A549 (cell line): Measurements from ENCODE around the gene PLAC8L1. TPM values are rescaled to one million over a fixed set of nuclear protein-coding genes. Genes with fewer than 3 reads are reported as not detected.

Experiments
- ATAC-seq, 2 experiments: fragments of 200-7000 bp in 1 of 2; fragments of >200 bp in 1 of 2; cut with Nextera tagmentation in 1 of 2; cut with Tn5 transposase in 1 of 2; 3 replicates each; pipeline versions ENCODE4 v1.8.0 to v1.9.1; 2018 to 2020; ENCODE audit warnings: mild to moderate bottlenecking in 1 of 2, moderate library complexity in 1 of 2
- CTCF ChIA-PET: fragments of 300-600 bp; sonication (Branson Sonifier 250); formaldehyde crosslinking; extraction: SDS; loops from one replicate; lab custom pipeline; 2021; ENCODE audit warnings: antibody characterized with exemption, inconsistent platforms; lab: Yijun Ruan, JAX
- POLR2A ChIA-PET: fragments of 350-600 bp; formaldehyde crosslinking; extraction: SDS; loops from one replicate; lab custom pipeline; 2021; ENCODE audit warnings: antibody characterized with exemption, inconsistent platforms; lab: Yijun Ruan, JAX
- DNase-seq, 2 experiments: peaks; one replicate each; pipeline versions ENCODE4 v3.0.0 to v3.0.0-alpha.2; 2011 to 2016; ENCODE audit warnings: low read depth in 1 of 2, low spot score in 1 of 2
- FAIRE-seq: peaks from 2 replicates; lab custom pipeline; 2011; peaks lifted over from hg19 to GRCh38; lab: Jason Lieb, UNC
- H3K27ac ChIP-seq, 2 experiments: fragments of >200 bp; sonication (Bioruptor Twin); formaldehyde crosslinking; 3 replicates each; pipeline ENCODE4 v1.5.1; 2016 to 2017
- H3K4me1 ChIP-seq: fragments of >200 bp; sonication (Bioruptor Twin); formaldehyde crosslinking; 3 replicates; pipeline ENCODE4 v1.6.1; 2016
- H3K4me2 ChIP-seq: fragments of >200 bp; sonication (Bioruptor Twin); formaldehyde crosslinking; 3 replicates; pipeline ENCODE4 v1.6.1; 2016
- H3K4me3 ChIP-seq: fragments of >200 bp; sonication (Bioruptor Twin); formaldehyde crosslinking; 3 replicates; pipeline ENCODE4 v1.5.1; 2016
- H3K9me3 ChIP-seq: fragments of >200 bp; sonication (Bioruptor Twin); formaldehyde crosslinking; 3 replicates; pipeline ENCODE4 v1.6.1; 2016
- BHLHE40 ChIP-seq: IDR thresholded peaks from 2 replicates; pipeline ENCODE4 v1.6.1; 2012; ENCODE audit warnings: low read depth, low read length, inconsistent platforms
- CBX8 ChIP-seq: fragments of 200-600 bp; sonication (generic); IDR thresholded peaks from 2 replicates; pipeline ENCODE4 v1.6.1; 2016
- CEBPB ChIP-seq, 2 experiments: fragments of >200 bp in 1 of 2; sonication (Bioruptor Twin) in 1 of 2; formaldehyde crosslinking in 1 of 2; IDR thresholded peaks; 2 replicates each; pipeline ENCODE4 v1.6.1; 2012 to 2016
- CHD4 ChIP-seq: fragments of 200-600 bp; sonication (generic); IDR thresholded peaks from 2 replicates; pipeline ENCODE4 v1.6.1; 2016; ENCODE audit warnings: antibody characterized with exemption, mild to moderate bottlenecking, borderline replicate concordance
- FOSB ChIP-seq: fragments of 250-450 bp; sonication (Bioruptor Pico); IDR thresholded peaks from 2 replicates; pipeline ENCODE4 v1.5.0; 2020; ENCODE audit warnings: mild to moderate bottlenecking, moderate library complexity
- FOXS1 ChIP-seq: fragments of 250-450 bp; sonication (Bioruptor Pico); IDR thresholded peaks from 2 replicates; pipeline ENCODE4 v1.5.0; 2020; ENCODE audit warnings: mild to moderate bottlenecking, moderate library complexity
- GATA3 ChIP-seq: IDR thresholded peaks from 2 replicates; pipeline ENCODE4 v1.6.1; 2012; ENCODE audit warnings: borderline replicate concordance
- HEYL ChIP-seq: fragments of 250-450 bp; sonication (Bioruptor Pico); IDR thresholded peaks from 2 replicates; pipeline ENCODE4 v1.8.0; 2021; ENCODE audit warnings: mild to moderate bottlenecking, moderate library complexity
- HOXA7 ChIP-seq: fragments of 250-450 bp; sonication (Bioruptor Pico); IDR thresholded peaks from 2 replicates; pipeline ENCODE4 v1.5.0; 2020; ENCODE audit warnings: mild to moderate bottlenecking, moderate library complexity
- HOXB5 ChIP-seq: fragments of 250-450 bp; sonication (Bioruptor Pico); IDR thresholded peaks from 2 replicates; pipeline ENCODE4 v1.5.0; 2020; ENCODE audit warnings: mild to moderate bottlenecking, moderate library complexity
- JUN ChIP-seq, 2 experiments: fragments of >200 bp; sonication (Bioruptor Twin); formaldehyde crosslinking; IDR thresholded peaks; 2 replicates in 1 of 2; 3 replicates in 1 of 2; pipeline ENCODE4 v1.6.1; 2016 to 2017
- MAFK ChIP-seq: fragments of 450-650 bp; IDR thresholded peaks from 2 replicates; pipeline ENCODE4 v1.6.1; 2014; ENCODE audit not compliant: partially characterized antibody
- MAZ ChIP-seq: fragments of 150-350 bp; IDR thresholded peaks from 2 replicates; pipeline ENCODE4 v1.6.1; 2014; ENCODE audit warnings: antibody characterized with exemption, low read depth, low read length, borderline replicate concordance
- MYC ChIP-seq: IDR thresholded peaks from 2 replicates; pipeline ENCODE4 v1.6.1; 2012; ENCODE audit warnings: mild to moderate bottlenecking, inconsistent platforms, low read length, improper control_type of control experiment, borderline replicate concordance
- NFE2L2 ChIP-seq: fragments of 150-350 bp; conservative IDR thresholded peaks from 2 replicates; pipeline ENCODE4 v1.6.1; 2014; ENCODE audit warnings: low read length
- PHF8 ChIP-seq: fragments of 200-600 bp; sonication (generic); IDR thresholded peaks from 2 replicates; pipeline ENCODE4 v1.6.1; 2016; ENCODE audit warnings: low read depth, mild to moderate bottlenecking, antibody characterized with exemption, moderate library complexity, borderline replicate concordance
- RARB ChIP-seq: fragments of 250-450 bp; sonication (Bioruptor Pico); IDR thresholded peaks from 2 replicates; pipeline ENCODE4 v1.8.0; 2021; ENCODE audit warnings: mild to moderate bottlenecking, moderate library complexity
- RCOR1 ChIP-seq: fragments of 150-350 bp; IDR thresholded peaks from 2 replicates; pipeline ENCODE4 v1.6.1; 2014; ENCODE audit warnings: antibody characterized with exemption, low read length, low read depth
- SREBF2 ChIP-seq: fragments of 450-650 bp; IDR thresholded peaks from 2 replicates; pipeline ENCODE4 v1.6.1; 2014; ENCODE audit warnings: mild to moderate bottlenecking, moderate library complexity
- TFCP2L1 ChIP-seq: fragments of 250-450 bp; sonication (Bioruptor Pico); IDR thresholded peaks from 2 replicates; pipeline ENCODE4 v1.5.0; 2021; ENCODE audit warnings: mild to moderate bottlenecking
- TP53 ChIP-seq: fragments of 250-450 bp; sonication (Bioruptor Pico); IDR thresholded peaks from 2 replicates; pipeline ENCODE4 v1.5.0; 2021; ENCODE audit warnings: mild to moderate bottlenecking, moderate library complexity
- ZFP36 ChIP-seq: fragments of 450-650 bp; IDR thresholded peaks from 2 replicates; pipeline ENCODE4 v1.6.1; 2014; ENCODE audit warnings: borderline replicate concordance; ENCODE audit not compliant: partially characterized antibody
- ZSCAN20 ChIP-seq: fragments of 250-450 bp; sonication (Bioruptor Pico); IDR thresholded peaks from 2 replicates; pipeline ENCODE4 v1.8.0; 2022; ENCODE audit warnings: mild to moderate bottlenecking, moderate library complexity
- WGBS: methylation state at CpG from one replicate; pipeline ENCODE4 v1.1.6; 2017; ENCODE audit errors: missing lambda C conversion rate; 5-methylcytosine and 5-hydroxymethylcytosine counted together
- polyA plus RNA-seq, 4 experiments: library from polyadenylated mRNA; depleted of rRNA in 3 of 4; stranded (reverse); fragments of >200 nt; fragmentation: RNase III in 1 of 4; extraction: RNeasy Plus Mini Kit Qiagen cat#74134 plus additional on column Dnase treatment in 1 of 4; gene quantifications; 2 replicates in 3 of 4; 3 replicates in 1 of 4; pipeline ENCODE4 v1.2.3, GENCODE V29; 2011 to 2017
- TF ChIP-seq, protein P1 (sequence below): IDR thresholded peaks from 2 replicates; pipeline ENCODE4 v1.6.1; 2012
- TF ChIP-seq, protein P2 (sequence below): IDR thresholded peaks from 2 replicates; pipeline ENCODE4 v1.6.1; 2012; ENCODE audit warnings: low read depth, borderline replicate concordance
- TF ChIP-seq, protein P3 (sequence below): fragments of >200 bp; sonication (Bioruptor Twin); formaldehyde crosslinking; IDR thresholded peaks from 3 replicates; pipeline ENCODE4 v1.5.1; 2016
- TF ChIP-seq, protein P4 (sequence below): fragments of >200 bp; sonication (Bioruptor Twin); formaldehyde crosslinking; IDR thresholded peaks from 3 replicates; pipeline ENCODE4 v1.6.1; 2016

Gene PLAC8L1
- polyA plus RNA-seq, 2 of the 4 experiments (the other 2 are of a cell fraction) = 0.41 to 0.70 TPM

DNA sequence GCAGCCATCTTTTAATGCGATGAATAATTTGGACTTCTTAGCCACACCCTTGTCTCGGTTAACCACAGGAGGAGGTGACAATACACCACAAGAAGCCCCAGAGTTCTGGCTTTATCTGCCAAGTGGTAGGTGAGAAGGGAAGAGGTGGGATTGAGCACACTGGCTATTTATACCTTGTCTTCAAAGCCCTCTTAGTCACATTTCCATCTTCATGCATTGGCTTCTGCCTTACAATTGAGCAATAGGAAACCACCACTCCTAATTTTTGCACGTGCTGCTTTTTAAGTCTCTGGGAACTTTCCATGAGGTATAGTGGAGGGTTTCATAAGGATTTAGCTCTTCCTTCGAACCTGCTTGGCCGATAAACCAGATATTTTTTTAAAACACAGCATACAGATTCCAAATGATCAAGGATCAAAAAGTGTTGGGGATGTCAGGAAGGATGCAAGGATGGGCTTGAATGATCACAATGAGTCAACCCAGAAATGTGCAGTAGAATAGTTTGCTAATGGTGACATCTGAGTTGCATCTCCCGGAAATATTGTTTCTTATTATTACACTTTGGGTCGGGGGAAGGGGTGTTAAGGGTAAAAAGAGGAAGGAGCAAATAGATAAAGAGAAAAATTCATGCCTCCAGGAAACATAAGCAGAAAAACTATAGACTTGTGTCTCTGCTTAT lies 25.5 kb downstream of the PLAC8L1 start:
- ChIA-PET CTCF (no interaction called here), POLR2A (no interaction called here)
- Histone ChIP-seq H3K27ac (no peak overlapping the region), H3K9me3 (no peaks in the 10 kb centered on the region), H3K4me1 (no peaks in the 10 kb centered on the region), H3K4me3 (no peak overlapping the region), H3K4me2 (no peak overlapping the region)
- TF ChIP-seq TFCP2L1 (CRISPR knock-in tag) (no peak), GATA3 (no peak), HOXB5 (no peak), HEYL (no peak), ZSCAN20 (CRISPR knock-in tag) (no peak), TP53 (CRISPR knock-in tag) (no peak), FOXS1 (CRISPR knock-in tag) (no peak), FOSB (CRISPR knock-in tag) (no peak)
- TF ChIP-seq, protein P1, sequence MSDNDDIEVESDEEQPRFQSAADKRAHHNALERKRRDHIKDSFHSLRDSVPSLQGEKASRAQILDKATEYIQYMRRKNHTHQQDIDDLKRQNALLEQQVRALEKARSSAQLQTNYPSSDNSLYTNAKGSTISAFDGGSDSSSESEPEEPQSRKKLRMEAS = no peak
- TF ChIP-seq, protein P2, sequence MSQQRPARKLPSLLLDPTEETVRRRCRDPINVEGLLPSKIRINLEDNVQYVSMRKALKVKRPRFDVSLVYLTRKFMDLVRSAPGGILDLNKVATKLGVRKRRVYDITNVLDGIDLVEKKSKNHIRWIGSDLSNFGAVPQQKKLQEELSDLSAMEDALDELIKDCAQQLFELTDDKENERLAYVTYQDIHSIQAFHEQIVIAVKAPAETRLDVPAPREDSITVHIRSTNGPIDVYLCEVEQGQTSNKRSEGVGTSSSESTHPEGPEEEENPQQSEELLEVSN = no peak
- TF ChIP-seq, protein P3, sequence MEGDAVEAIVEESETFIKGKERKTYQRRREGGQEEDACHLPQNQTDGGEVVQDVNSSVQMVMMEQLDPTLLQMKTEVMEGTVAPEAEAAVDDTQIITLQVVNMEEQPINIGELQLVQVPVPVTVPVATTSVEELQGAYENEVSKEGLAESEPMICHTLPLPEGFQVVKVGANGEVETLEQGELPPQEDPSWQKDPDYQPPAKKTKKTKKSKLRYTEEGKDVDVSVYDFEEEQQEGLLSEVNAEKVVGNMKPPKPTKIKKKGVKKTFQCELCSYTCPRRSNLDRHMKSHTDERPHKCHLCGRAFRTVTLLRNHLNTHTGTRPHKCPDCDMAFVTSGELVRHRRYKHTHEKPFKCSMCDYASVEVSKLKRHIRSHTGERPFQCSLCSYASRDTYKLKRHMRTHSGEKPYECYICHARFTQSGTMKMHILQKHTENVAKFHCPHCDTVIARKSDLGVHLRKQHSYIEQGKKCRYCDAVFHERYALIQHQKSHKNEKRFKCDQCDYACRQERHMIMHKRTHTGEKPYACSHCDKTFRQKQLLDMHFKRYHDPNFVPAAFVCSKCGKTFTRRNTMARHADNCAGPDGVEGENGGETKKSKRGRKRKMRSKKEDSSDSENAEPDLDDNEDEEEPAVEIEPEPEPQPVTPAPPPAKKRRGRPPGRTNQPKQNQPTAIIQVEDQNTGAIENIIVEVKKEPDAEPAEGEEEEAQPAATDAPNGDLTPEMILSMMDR = no peak
- ATAC-seq (no peak), DNase-seq (no peak), FAIRE-seq (no peak)
- 50% methylated on average over 7 of the region's 7 CpGs for WGBS

DNA sequence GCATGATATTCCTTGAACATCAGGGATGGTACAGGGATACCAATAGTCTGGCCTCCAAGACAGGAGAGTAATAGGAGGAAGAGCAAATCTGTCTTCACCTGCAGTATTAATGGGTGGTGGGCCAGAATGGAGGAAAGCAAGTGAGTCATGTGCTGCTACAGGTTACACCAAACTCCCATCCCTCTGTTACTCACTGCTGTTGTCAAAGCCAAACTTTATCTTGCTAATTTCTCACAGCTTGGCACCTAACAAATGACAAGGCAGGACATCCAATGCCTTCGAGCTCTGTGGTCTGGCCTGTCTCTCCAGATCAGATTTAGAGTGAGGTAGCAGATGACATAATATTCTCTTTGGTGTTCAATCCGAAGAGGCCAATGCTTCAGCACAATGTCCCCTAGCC lies 26.8 kb downstream of the PLAC8L1 start:
- DNase-seq (no peak), FAIRE-seq (no peak), ATAC-seq (no peak)
- H3K4me2 ChIP-seq = no peak overlapping the region
- no peak overlapping the region for H3K27ac ChIP-seq
- CTCF ChIA-PET = no interaction called here
- TF ChIP-seq CHD4 (no peak), MYC (no peak), BHLHE40 (no peak), PHF8 (no peak), MAFK (no peak), HOXA7 (no peak), CBX8 (no peak), MAZ (no peak), RCOR1 (no peak), SREBF2 (no peak)
- TF ChIP-seq, protein P3 = no peak
- 63% methylated on average over 2 of the region's 2 CpGs for WGBS
- H3K4me3 ChIP-seq = no peak overlapping the region
- no peaks in the 10 kb centered on the region for H3K4me1 ChIP-seq
- no peaks in the 10 kb centered on the region for H3K9me3 ChIP-seq
- POLR2A ChIA-PET = no interaction called here

DNA sequence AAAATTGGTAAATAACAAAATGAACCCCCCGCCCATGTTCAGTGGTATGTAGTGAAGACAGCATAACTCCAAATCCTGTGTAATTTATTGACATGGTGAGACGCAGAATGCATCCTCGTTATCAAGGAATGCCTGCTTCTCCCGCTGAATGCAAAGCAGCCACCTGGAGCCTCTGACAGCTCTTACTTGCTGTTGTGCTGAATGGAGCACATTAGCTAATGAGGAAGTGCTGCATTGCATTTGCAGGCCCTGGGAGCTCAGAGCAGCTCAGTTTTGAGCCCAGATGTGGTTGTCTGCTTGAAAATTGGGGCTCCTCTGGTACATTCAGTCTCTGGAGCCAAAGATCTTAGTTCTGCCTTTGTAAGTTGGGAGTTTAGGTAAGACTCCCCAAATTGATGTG lies 28.9 kb downstream of the PLAC8L1 start:
- H3K9me3 ChIP-seq = no peaks in the 10 kb centered on the region
- no peak for FAIRE-seq
- CTCF ChIA-PET = no interaction called here
- TF ChIP-seq ZFP36 = no peak
- TF ChIP-seq, protein P4, sequence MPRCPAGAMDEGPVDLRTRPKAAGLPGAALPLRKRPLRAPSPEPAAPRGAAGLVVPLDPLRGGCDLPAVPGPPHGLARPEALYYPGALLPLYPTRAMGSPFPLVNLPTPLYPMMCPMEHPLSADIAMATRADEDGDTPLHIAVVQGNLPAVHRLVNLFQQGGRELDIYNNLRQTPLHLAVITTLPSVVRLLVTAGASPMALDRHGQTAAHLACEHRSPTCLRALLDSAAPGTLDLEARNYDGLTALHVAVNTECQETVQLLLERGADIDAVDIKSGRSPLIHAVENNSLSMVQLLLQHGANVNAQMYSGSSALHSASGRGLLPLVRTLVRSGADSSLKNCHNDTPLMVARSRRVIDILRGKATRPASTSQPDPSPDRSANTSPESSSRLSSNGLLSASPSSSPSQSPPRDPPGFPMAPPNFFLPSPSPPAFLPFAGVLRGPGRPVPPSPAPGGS = no peak
- TF ChIP-seq JUN (IDR thresholded peaks at IDR 0.05) = no peak
- no peak for TF ChIP-seq RARB (CRISPR knock-in tag)
- TF ChIP-seq PHF8 = no peak
- TF ChIP-seq NFE2L2 = no peak
- no peak for TF ChIP-seq HEYL
- TF ChIP-seq, protein P3 = no peak
- TF ChIP-seq CEBPB (IDR thresholded peaks at IDR 0.05) = no peak

More for the DNA sequence above, 28.9 kb downstream of the PLAC8L1 start:
- 92% methylated on average over 4 of the region's 4 CpGs for WGBS
- no peak for DNase-seq
- Histone ChIP-seq H3K27ac (no peak overlapping the region), H3K4me1 (no peaks in the 10 kb centered on the region), H3K4me2 (no peak overlapping the region), H3K4me3 (no peak overlapping the region)
- POLR2A ChIA-PET = no interaction called here
- no peak for ATAC-seq
